PC-9 (cell line): ENCODE data around the gene GALNT1.

Experiments
- CTCF ChIP-seq: fragments of 200-600 bp; sonication (generic); conservative IDR thresholded peaks from 2 replicates; pipeline ENCODE4 v1.6.1; 2017; ENCODE audit warnings: mixed run types, antibody characterized with exemption, mild to moderate bottlenecking, moderate library complexity
- EZH2 ChIP-seq: fragments of 200-600 bp; sonication (generic); IDR thresholded peaks from 2 replicates; pipeline ENCODE4 v1.8.0; 2017; ENCODE audit warnings: antibody characterized with exemption, low read depth

- TF ChIP-seq EZH2 (no peak), CTCF (no peak)
These were observed 1.5 kb downstream of the GALNT1 start for GRCh38 chr18:35582899-35583558.
